Mesendoderm (in vitro differentiated cells): ENCODE results near the gene HELZ.
"Not testable (repeated sequence)": the region's sequence is repeated elsewhere in the genome, so short reads cannot be mapped to it uniquely, and the experiment has no call there.

Source experiments
- DNase-seq: peaks from one replicate; pipeline ENCODE4 v3.0.0; 2013
- H2AK5ac ChIP-seq: 2 replicates; pipeline ENCODE4 v1.6.1; 2013; ENCODE audit warnings: low read length, inconsistent platforms
- H2BK120ac ChIP-seq: 2 replicates; pipeline ENCODE4 v1.6.1; 2013; ENCODE audit warnings: low read depth, mild to moderate bottlenecking, low read length, moderate library complexity, mixed read lengths
- H2BK15ac ChIP-seq: replicated peaks from 2 replicates; pipeline ENCODE4 v1.6.1; 2013; ENCODE audit warnings: low read depth, mild to moderate bottlenecking, moderate library complexity
- H2BK5ac ChIP-seq: 2 replicates; pipeline ENCODE4 v1.6.1; 2013; ENCODE audit warnings: low read length, inconsistent platforms
- H3K18ac ChIP-seq: 2 replicates; pipeline ENCODE4 v1.6.1; 2013; ENCODE audit warnings: mild to moderate bottlenecking, low read length, mixed read lengths
- H3K23ac ChIP-seq: one replicate; pipeline ENCODE4 v1.6.1; 2013; ENCODE audit warnings: low read length
- H3K27ac ChIP-seq: 2 replicates; pipeline ENCODE4 v1.5.1; 2013; ENCODE audit warnings: low read depth, mild to moderate bottlenecking, inconsistent platforms, low read length, moderate library complexity
- H3K27me3 ChIP-seq: 2 replicates; pipeline ENCODE4 v1.6.1; 2013; ENCODE audit warnings: low read length, control low read depth, mild to moderate bottlenecking, inconsistent platforms; ENCODE audit not compliant: insufficient read depth, poor library complexity
- H3K36me3 ChIP-seq: 2 replicates; pipeline ENCODE4 v1.6.1; 2013; ENCODE audit warnings: low read length, inconsistent platforms; ENCODE audit not compliant: control insufficient read depth, insufficient read depth
- H3K4ac ChIP-seq: one replicate; pipeline ENCODE4 v1.6.1; 2013; ENCODE audit warnings: low read depth, mild to moderate bottlenecking, low read length, moderate library complexity
- H3K4me1 ChIP-seq: 2 replicates; pipeline ENCODE4 v1.6.1; 2013; ENCODE audit warnings: low read depth, low read length, inconsistent platforms; ENCODE audit not compliant: control insufficient read depth
- H3K4me2 ChIP-seq: 2 replicates; pipeline ENCODE4 v1.6.1; 2013; ENCODE audit warnings: low read length
- H3K4me3 ChIP-seq: 2 replicates; pipeline ENCODE4 v1.5.1; 2013; ENCODE audit warnings: mild to moderate bottlenecking, low read length
- H3K56ac ChIP-seq: one replicate; pipeline ENCODE4 v1.6.1; 2013; ENCODE audit warnings: low read length
- H3K79me1 ChIP-seq: 2 replicates; pipeline ENCODE4 v1.6.1; 2013; ENCODE audit warnings: low read length, inconsistent platforms
- H3K79me2 ChIP-seq: 2 replicates; pipeline ENCODE4 v1.6.1; 2013; ENCODE audit warnings: mild to moderate bottlenecking, low read length; ENCODE audit not compliant: control insufficient read depth, insufficient read depth
- H3K9ac ChIP-seq: 2 replicates; pipeline ENCODE4 v1.6.1; 2013; ENCODE audit warnings: low read length, inconsistent platforms
- H4K5ac ChIP-seq: one replicate; pipeline ENCODE4 v1.6.1; 2013; ENCODE audit warnings: low read length
- H4K8ac ChIP-seq: one replicate; pipeline ENCODE4 v1.6.1; 2013; ENCODE audit warnings: low read depth, mild to moderate bottlenecking, control low read depth, low read length, moderate library complexity
- WGBS: extraction: QIAGEN DNeasy Blood & Tissue Kit; methylation state at CpG from one replicate; pipeline ENCODE4 v1.1.7; 2013; ENCODE audit warnings: low lambda C conversion rate, missing lambda C conversion rate; ENCODE audit not compliant: insufficient coverage; ENCODE audit errors: extremely low coverage; 5-methylcytosine and 5-hydroxymethylcytosine counted together

Gene HELZ

GRCh38 chr17:67145183-67145805, 99.7 kb downstream of the HELZ start:
- Histone ChIP-seq H3K27me3 (no peaks in the 10 kb centered on the region), H3K18ac (no peak overlapping the region)
- WGBS = no CpG with 5 or more reads among the region's 4 CpGs

GRCh38 chr17:67143318-67143717, 101.7 kb downstream of the HELZ start:
- no peaks in the 10 kb centered on the region for H3K4me1 ChIP-seq
- H3K4me3 ChIP-seq = no peak overlapping the region
- no peak overlapping the region for H3K4me2 ChIP-seq
- no peak overlapping the region for H3K56ac ChIP-seq
- H3K27me3 ChIP-seq = no peaks in the 10 kb centered on the region
- no peak overlapping the region for H3K23ac ChIP-seq
- no CpG with 5 or more reads among the region's 5 CpGs for WGBS
- no peak overlapping the region for H2BK5ac ChIP-seq
- peaks cover 3% of the 10 kb centered on the region for H3K79me1 ChIP-seq
- no peak for DNase-seq
- no peak overlapping the region for H4K5ac ChIP-seq
- no peaks in the 10 kb centered on the region for H3K79me2 ChIP-seq
- H3K9ac ChIP-seq = no peak overlapping the region
- H2AK5ac ChIP-seq = no peak overlapping the region
- no peak overlapping the region for H2BK120ac ChIP-seq
- H2BK15ac ChIP-seq = no peak overlapping the region
- H3K4ac ChIP-seq = no peak overlapping the region
- H3K18ac ChIP-seq = no peak overlapping the region
- no peak overlapping the region for H4K8ac ChIP-seq
- no peak overlapping the region for H3K27ac ChIP-seq
- no peaks in the 10 kb centered on the region for H3K36me3 ChIP-seq

More at GRCh38 chr17:67145183-67145805, 99.7 kb downstream of the HELZ start:
- Histone ChIP-seq H3K36me3 (no peaks in the 10 kb centered on the region), H2BK5ac (no peak overlapping the region), H3K4ac (no peak overlapping the region), H3K4me1 (no peaks in the 10 kb centered on the region), H3K4me2 (no peak overlapping the region), H3K79me1 (no peaks in the 10 kb centered on the region), H3K27ac (no peak overlapping the region), H2BK15ac (no peak overlapping the region), H3K79me2 (no peaks in the 10 kb centered on the region), H3K56ac (no peak overlapping the region), H3K9ac (no peak overlapping the region), H3K4me3 (no peak overlapping the region), H4K8ac (no peak overlapping the region), H2AK5ac (no peak overlapping the region), H4K5ac (no peak overlapping the region), H2BK120ac (no peak overlapping the region), H3K23ac (no peak overlapping the region)
- DNase-seq = no peak

DNA sequence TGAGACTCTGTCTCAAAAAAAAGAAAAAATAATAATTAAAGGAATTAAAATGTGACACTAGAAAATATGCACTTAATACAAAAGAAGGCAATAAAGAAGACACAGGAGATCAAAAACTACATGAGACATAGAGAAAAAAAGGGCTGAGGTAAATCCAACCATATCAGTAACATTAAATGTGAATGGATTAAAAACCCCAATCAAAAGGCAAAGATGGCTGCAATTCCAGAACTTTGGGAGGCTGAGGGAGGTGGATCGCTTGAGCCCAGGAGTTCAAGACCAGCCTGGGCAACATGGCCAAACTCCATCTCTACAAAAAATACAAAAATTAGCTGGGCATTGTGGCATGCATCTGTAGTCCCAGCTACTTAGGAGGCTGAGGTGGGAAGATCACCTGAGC, 103.0 kb downstream of the HELZ start:
- H3K4me3 ChIP-seq, H2AK5ac ChIP-seq, H2BK5ac ChIP-seq, H3K4ac ChIP-seq, H3K36me3 ChIP-seq, H3K23ac ChIP-seq, DNase-seq, H3K56ac ChIP-seq, H3K27ac ChIP-seq, H4K8ac ChIP-seq, H3K79me1 ChIP-seq, H3K9ac ChIP-seq, H2BK15ac ChIP-seq, H3K27me3 ChIP-seq, H3K79me2 ChIP-seq, H4K5ac ChIP-seq, H3K4me2 ChIP-seq, H3K4me1 ChIP-seq, H2BK120ac ChIP-seq, H3K18ac ChIP-seq: not testable (repeated sequence)
- WGBS = no CpG with 5 or more reads among the region's 1 CpG

DNA sequence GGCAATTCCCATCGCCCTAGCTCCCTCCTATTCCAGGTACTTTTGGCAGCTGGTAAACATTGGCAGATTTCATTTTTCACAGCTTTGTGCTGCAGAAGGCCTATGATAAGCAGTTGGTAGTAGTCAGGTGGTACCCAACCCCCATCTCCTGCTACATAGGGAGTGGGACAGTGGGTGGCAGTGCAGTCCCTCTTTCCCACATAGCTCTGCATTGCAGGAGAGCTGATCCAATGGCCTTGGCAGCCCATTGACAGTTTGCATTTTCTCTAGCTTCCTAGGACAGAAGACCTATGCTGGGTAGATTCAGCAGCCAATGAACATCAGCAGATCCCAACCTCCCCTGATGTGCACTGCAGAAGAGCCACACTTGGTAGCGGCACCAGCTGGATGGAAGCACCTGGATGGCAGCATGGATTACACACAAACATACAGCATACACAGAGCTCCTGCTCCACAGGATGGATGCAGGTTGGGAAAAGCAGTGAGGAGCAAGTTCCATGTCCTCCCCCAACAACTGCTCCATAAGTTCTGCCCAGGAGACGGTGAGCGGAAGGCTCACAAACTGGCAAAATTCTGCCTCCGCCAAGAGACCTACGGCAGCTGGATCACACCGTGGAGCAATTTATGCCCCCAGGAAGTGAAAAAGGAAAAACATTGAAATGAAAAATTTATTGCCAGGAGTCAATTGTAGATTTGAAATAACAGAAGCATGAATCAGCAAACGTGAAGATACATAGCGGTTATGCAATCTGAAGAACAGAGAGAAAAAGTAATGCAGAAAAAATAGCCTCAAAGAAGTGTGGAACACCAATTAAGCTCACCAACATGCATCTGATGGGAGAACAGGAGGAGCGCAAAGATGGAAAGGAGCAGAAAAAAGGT, 105.0 kb downstream of the HELZ start:
- no peak overlapping the region for H3K4me2 ChIP-seq
- no peaks in the 10 kb centered on the region for H3K4me1 ChIP-seq
- H3K27me3 ChIP-seq = no peaks in the 10 kb centered on the region
- no peak overlapping the region for H4K8ac ChIP-seq
- H3K18ac ChIP-seq = no peak overlapping the region
- H3K79me1 ChIP-seq = peaks cover 3% of the 10 kb centered on the region
- H2AK5ac ChIP-seq = no peak overlapping the region
- no peak overlapping the region for H3K56ac ChIP-seq
- H4K5ac ChIP-seq = no peak overlapping the region
- no peaks in the 10 kb centered on the region for H3K36me3 ChIP-seq
- H3K4ac ChIP-seq = no peak overlapping the region
- H3K79me2 ChIP-seq = no peaks in the 10 kb centered on the region
- no peak overlapping the region for H2BK15ac ChIP-seq
- no CpG with 5 or more reads among the region's 10 CpGs for WGBS
- H2BK120ac ChIP-seq = no peak overlapping the region
- no peak overlapping the region for H2BK5ac ChIP-seq
- H3K23ac ChIP-seq = no peak overlapping the region
- H3K9ac ChIP-seq = no peak overlapping the region
- peak; percentile 67 for DNase-seq
- H3K27ac ChIP-seq = no peak overlapping the region
- no peak overlapping the region for H3K4me3 ChIP-seq

DNA sequence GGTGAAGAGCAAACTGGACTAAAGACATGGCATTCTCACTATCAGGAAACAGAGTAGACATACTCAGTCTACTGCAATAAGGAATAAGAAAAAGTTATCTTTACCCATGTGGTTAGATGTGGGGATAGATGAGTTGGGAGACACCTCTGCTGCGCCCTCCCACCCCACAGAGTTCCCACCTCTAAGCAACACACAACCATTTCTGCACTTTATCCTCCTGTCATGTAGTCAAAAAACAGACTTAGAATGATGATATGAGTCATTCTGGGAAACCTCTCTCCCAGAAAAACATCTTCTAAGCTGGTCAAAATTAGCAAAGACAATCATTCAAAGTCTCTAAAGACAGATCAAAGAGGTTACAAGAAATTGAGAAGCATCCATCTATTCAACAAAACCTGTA, 105.7 kb downstream of the HELZ start:
- Histone ChIP-seq H2BK120ac (no peak overlapping the region), H3K23ac (no peak overlapping the region), H3K79me2 (no peaks in the 10 kb centered on the region), H3K27me3 (no peaks in the 10 kb centered on the region), H3K4me3 (no peak overlapping the region), H2BK5ac (no peak overlapping the region), H3K79me1 (peaks cover 3% of the 10 kb centered on the region), H2AK5ac (no peak overlapping the region), H2BK15ac (no peak overlapping the region), H4K5ac (no peak overlapping the region), H3K18ac (no peak overlapping the region), H3K36me3 (no peaks in the 10 kb centered on the region), H3K4me2 (no peak overlapping the region), H4K8ac (no peak overlapping the region), H3K27ac (no peak overlapping the region), H3K4ac (no peak overlapping the region), H3K56ac (no peak overlapping the region), H3K9ac (no peak overlapping the region), H3K4me1 (no peaks in the 10 kb centered on the region)
- DNase-seq = no peak
- WGBS = no CpG with 5 or more reads among the region's 1 CpG
